DMS153 (cell line): ENCODE results near the gene SUPT6H.
A peak's percentile ranks its signal among the peaks of the same experiment; 100 is the strongest.

Experiments
- DNase-seq: peaks from one replicate; lab custom pipeline; 2025; lab: John Stamatoyannopoulos, UW

SUPT6H gene

DNA sequence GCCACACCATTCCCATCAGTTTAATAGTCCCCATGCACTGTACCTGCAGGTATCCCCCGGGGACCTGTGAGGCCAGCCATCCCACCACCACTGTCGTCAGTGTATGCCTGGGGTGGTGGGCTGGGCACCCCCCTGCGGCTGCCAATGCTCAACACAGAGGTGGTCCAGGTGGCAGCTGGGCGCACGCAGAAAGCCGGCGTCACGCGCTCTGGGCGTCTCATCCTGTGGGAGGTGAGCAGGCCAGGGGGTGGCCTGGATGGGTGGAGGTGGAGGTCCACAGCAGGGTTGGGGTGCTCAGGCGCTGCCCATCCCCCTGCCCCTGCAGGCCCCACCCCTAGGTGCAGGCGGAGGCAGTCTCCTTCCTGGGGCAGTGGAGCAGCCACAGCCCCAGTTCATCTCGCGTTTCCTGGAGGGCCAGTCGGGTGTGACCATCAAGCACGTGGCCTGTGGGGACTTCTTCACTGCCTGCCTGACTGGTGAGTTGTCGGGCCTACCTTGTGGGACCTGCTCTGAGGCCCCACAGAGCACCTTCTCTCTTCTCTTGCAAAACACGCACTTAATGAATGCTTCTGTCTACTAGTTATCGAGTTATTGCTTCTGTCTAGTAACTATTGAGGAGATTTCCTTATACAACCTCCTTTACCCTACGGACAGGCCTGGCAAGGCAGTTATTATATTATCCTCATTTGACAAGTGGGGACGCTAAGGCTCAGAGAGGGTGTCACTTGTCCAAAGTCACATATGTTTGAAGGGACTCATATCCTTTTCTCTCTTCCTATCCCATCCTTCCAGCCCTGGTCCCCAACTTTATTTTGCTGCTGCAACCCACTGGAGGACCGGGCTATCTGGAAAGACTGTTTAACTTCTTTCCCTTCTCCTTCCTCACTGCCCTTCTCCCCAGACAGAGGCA, 76.0 kb downstream of the SUPT6H start:
- DNase-seq = no peak

DNA sequence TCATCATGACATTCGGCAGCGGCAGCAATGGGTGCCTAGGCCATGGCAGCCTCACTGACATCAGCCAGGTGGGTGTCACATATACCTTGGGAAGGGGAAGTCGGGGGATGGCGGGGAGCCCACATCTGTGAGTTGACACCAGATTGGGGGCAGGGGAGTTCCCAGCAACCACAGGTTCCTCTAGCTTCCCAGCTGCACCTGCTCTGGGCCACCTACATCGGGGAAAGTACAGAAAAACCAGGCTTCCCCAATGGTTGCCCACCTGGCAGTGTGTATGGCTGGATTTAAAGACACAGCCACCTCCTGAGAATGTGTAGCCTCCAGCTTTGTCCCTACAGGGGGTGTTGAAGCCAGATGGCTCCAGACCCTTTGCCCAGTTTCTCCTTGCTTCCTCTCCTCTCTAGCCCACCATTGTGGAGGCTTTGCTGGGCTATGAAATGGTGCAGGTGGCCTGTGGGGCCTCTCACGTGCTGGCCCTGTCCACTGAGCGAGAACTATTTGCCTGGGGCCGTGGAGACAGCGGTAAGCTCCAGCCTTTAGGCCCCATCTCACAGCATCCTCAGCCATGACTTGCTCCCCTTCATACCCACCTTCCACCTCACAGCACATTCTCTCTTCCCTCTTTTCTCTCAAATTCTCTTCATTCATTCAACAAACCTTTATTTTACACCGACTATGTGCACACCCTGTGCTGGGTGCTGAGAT, 76.8 kb downstream of the SUPT6H start:
- DNase-seq = no peak

DNA sequence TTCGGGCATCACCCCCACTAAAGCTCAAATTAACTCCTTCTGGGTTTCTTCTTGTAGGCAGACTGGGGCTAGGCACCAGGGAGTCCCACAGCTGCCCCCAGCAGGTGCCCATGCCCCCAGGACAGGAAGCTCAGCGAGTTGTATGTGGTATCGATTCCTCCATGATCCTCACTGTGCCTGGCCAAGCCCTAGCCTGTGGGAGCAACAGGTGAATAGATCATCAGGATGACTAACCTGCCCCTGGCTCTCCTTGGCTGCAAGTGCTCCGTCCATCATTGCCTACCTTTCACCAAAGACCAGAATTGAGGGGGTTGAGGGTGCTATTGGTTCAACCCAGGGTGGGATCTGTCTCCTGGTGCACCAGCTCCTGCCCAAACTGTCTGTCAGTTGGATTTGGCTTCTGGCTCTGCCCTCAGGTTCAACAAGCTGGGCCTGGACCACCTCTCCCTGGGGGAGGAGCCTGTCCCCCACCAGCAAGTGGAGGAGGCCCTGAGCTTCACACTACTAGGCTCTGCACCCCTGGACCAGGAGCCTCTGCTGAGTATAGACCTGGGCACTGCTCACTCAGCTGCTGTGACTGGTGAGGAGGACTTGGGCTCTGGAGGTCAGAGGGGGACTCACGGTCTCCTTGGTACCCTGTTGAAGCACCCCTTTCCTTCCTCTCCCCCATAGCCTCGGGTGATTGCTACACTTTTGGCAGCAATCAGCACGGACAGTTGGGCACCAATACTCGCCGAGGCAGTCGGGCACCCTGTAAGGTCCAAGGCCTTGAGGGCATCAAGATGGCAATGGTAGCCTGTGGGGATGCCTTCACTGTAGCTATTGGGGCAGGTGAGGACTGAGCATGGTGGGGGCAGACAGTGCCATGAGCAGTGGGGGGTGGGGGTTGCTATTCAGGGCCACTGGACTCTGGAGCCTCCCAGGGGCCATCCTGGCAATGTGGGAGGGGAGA, 78.7 kb downstream of the SUPT6H start:
- no peak for DNase-seq

DNA sequence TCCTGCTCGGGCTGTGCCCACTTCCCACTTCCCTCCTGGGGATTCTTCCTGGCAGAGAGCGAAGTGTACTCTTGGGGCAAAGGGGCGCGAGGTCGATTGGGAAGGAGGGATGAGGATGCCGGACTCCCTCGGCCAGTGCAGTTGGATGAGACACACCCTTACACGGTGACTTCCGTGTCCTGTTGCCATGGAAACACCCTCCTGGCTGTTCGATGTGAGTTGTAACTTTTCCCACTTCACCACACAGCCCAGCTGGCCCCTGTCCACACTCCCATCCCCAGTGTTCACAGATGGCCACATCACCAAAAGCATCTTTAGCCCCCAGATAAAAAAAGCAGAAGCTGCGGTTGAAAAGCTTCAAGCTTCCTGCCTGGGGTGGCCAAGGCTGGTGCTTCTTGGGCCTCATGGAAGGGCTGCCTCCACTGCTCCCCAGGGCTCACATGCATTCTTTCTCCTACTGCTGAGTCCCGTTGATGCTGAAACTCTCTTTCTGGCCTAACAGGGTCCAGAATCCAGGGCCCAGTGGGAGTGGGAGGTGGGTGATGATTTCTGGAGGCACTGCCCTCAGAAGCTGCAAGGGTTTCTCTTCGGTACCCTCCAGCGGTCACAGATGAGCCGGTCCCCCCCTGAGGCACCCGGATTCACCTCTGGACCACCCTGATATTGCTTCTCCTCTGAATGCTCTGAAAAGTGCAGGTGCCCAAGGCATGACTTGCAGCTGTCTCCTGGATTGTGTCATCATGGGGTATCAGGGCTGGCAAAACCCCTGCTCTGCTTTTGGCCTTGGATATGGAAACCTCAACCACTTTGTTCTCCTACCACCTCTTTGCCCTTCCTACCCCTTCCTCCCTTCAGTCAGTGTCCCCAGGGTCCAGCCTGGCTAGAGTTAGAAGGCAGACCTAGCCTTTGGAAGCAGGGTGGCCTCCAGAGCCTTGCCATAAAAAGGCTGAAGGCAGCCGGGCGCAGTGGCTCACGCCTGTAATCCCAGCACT, 79.6 kb downstream of the SUPT6H start:
- no peak for DNase-seq

DNA sequence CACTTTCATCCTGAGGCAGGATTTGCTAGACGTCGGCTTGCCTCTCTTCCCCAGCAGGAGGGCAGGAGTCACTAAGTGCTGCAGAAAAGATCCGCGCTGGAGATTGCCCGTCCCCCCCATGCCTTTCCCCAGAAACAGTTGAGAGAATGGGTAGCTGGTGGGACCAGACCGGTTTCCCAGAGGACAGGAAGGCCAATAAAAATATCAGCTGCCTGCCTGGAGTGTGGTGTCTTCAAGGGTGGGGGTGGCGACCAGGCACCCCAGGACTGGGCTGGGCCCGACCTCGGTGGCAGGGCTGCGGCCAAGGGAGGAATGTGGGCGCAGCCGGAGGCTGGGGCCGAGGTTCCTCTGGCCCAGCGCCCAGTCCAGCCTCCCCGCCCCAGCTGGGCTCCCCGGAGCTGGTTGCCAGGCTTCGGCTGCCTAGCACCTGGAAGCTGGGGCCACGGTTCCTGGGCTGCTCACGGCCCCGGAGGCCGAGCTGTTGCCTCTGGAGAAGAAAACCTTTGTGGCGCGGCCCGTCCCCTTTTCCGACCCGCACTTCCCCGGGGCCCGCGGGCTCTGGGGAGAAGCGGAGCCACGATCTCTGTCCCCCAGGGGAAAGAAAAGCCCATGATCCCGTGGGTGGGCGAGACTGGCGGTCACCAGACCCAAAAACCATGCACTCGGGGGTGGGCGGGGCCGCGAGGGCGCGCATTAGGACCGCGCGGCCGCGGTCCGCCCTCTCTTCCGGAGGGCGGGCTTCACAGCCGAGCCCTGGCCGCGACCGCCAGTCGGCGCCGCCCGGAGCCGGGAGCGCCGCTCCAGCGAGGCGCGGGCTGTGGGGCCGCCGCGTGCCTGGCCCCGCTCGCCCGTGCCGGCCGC, 81.5 kb downstream of the SUPT6H start, which contains the start of gene TRAF4:
Gene TRAF4 (plus strand): TSS at position 769 of the 861 bp plus-strand sequence. CDS start 102 bp downstream, outside the sequence.
- peak; percentile 77 for DNase-seq

DNA sequence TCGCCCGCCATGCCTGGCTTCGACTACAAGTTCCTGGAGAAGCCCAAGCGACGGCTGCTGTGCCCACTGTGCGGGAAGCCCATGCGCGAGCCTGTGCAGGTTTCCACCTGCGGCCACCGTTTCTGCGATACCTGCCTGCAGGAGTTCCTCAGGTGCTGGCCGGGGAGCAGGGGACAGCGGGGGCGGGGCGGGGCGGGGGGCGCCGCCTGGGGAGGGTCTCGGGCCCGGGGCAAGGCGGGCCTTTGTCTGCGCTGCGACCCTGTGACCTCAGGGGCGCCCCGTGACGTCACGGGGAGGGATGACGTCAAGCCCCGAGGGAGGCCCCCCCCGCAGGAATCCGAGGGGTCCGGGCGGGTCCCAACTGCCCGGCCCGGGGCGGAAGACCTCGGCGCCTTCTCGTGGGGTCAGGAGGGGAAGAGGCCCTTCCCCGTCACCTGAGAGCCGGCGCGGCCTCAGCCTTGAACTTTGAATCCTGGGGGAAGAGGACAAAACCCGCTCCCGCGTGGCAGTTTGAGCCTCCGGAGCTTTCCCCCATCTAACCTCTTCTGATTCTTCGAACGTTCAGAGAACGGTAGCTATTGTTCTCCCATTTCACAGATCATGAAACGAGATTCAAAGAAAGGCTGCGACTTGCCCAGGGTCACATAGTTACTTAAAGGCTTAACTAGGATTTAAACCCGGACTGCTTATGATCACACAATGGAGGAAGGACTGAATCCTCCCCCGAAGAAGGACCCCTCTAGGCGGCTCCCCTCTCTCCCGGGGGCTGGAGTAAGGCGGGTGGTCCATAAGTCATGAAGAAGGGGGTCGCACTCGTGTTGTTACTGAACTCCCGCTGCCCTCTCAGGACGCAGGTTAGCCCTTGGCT, 82.3 kb downstream of the SUPT6H start:
- no peak for DNase-seq

DNA sequence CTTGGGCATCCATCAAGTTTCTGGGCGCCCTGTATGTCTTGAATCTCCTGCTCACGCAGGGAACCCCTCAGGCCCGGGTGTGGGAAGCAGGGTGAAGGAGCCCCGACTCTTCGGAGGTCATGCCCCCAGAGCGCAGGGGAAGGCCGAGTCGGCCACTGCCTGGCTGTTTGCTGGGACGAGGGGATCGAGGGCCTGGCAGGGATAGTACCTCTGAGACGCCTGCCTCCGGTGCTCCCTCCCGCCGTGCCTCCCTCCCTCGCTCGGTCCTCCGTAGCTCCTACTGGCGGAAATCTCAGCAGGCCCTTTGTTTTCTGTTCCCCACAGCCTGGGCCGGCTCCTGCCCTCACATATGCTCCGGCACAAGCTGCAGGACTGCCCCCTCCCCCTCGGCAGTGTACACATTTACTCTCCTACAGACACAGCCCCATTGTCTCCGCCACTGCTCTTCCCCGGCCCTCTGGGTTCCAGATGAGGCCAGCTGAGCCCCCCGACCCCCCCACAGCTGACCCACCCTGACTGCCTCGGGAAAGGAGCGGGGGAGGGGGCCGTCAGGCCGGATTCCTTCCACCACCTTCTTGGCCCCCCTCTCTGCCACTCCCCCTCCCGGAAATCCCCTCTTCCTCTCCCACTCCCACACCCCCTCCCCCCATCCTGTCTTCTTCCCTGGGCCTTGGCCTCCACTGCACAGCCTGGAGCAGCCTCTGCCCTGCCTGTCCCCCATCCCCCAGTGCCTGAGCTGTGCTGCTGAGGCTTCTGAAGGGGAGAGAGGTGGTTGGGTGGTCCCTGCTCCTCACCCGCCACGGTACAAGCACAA, 83.2 kb downstream of the SUPT6H start:
- peak; percentile 58 for DNase-seq

DNA sequence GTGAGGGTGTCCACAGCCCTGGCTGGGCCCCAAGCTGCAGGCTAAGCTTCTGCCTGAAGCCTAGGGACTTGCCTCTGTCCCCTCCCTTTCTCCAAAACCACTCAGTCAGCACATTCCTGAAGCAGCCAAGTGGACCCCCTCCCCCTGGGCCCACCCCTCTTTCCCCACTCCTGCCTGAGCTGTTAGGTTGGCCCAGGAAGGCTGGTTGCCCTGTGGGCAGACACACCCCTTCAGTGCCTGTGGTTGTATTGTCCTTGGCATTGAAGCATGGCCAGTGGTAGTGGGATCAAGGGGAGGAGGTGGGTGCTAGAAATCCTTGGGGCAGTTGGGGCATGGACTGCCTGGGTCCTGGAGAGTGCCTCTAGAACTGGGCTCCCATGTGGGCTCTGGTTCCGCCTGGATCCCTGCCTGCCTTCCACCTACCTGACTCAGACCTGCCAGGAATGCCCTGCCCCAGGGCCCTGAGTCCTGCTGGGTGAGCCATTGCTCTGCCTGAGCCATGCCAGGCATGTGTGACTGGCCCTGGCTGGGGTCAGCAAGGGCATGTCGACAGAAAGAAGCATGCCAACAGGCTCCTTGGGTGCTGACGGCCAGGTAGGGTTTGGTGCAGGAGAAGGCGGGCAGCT, 83.9 kb downstream of the SUPT6H start:
- DNase-seq = no peak

DNA sequence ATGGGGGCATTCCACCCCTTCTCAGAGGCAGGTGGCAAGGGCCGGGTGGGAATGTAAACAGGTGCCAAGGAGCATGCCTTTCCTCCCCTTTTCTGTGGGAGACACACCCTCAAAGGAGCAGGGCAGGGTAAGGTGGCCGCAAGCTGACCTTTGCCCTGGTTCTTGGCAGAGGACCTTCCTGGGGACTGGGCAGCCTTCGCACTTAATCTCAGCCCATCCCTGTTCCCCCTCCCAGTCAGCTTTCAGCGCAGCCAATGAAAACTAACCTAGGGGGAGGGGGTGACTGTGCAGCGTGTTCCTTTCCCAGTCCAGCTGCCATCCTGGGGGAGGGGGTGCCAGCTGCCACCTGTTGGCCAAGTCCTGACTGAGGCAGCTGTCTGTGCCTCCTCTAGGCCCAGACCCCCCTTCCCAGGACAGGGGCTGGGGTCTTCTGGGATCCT, 84.6 kb downstream of the SUPT6H start:
- DNase-seq = no peak

DNA sequence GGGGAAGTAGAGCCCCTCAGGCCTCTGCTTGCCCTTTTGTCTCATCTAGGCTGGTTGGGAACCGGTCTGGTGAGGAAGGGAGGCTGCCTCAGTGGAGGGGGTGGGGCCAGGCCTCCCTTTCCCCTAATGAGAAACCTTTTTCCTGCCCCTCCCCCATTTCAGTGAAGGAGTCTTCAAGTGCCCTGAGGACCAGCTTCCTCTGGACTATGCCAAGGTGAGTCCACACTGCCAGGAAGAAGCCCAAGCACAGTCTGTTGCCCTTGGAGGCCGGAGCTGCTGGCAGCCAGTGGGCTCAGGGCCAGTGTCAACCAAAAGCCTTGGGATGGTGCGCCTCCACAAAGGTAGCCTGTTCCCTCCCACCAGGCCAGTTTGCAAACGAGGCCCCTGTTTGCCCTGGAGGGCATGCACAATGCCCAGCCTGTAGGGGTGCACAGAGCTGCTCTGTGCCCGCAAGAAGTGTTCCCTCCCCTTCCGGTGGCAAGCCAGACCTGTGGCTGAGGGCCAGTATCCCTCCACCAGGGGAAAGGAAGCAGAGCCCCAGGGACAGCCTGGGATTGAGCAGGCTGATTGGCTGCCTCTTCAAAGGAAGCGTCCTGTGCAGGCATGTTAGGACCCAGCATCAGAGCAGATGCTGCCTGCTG, 85.2 kb downstream of the SUPT6H start:
- no peak for DNase-seq

DNA sequence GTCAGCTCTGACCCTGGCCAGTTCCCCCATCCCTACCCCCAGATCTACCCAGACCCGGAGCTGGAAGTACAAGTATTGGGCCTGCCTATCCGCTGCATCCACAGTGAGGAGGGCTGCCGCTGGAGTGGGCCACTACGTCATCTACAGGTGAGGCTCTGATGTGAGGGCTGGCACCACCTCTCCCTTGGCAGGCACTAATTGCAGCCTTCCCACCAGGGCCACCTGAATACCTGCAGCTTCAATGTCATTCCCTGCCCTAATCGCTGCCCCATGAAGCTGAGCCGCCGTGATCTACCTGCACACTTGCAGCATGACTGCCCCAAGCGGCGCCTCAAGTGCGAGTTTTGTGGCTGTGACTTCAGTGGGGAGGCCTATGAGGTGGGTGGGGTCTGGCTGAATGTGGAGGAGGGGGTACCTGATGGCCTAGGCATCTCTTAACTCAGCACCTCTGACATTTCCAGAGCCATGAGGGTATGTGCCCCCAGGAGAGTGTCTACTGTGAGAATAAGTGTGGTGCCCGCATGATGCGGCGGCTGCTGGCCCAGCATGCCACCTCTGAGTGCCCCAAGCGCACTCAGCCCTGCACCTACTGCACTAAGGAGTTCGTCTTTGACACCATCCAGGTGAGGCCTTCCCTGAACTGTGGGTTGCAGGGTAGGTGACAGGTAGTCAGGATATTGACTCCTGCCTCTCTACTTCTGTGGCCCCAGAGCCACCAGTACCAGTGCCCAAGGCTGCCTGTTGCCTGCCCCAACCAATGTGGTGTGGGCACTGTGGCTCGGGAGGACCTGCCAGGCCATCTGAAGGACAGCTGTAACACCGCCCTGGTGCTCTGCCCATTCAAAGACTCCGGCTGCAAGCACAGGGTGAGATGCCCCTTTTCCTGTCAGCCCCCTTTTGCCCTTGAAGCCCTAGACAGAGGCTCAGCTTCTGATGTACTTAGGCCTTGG, 86.1 kb downstream of the SUPT6H start:
- no peak for DNase-seq

DNA sequence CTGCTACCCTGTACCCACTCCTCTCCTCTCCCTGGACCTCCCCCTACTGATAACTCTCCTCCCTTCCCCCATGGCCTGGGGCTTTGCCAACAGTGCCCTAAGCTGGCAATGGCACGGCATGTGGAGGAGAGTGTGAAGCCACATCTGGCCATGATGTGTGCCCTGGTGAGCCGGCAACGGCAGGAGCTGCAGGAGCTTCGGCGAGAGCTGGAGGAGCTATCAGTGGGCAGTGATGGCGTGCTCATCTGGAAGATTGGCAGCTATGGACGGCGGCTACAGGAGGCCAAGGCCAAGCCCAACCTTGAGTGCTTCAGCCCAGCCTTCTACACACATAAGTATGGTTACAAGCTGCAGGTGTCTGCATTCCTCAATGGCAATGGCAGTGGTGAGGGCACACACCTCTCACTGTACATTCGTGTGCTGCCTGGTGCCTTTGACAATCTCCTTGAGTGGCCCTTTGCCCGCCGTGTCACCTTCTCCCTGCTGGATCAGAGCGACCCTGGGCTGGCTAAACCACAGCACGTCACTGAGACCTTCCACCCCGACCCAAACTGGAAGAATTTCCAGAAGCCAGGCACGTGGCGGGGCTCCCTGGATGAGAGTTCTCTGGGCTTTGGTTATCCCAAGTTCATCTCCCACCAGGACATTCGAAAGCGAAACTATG, 87.0 kb downstream of the SUPT6H start:
- no peak for DNase-seq

DNA sequence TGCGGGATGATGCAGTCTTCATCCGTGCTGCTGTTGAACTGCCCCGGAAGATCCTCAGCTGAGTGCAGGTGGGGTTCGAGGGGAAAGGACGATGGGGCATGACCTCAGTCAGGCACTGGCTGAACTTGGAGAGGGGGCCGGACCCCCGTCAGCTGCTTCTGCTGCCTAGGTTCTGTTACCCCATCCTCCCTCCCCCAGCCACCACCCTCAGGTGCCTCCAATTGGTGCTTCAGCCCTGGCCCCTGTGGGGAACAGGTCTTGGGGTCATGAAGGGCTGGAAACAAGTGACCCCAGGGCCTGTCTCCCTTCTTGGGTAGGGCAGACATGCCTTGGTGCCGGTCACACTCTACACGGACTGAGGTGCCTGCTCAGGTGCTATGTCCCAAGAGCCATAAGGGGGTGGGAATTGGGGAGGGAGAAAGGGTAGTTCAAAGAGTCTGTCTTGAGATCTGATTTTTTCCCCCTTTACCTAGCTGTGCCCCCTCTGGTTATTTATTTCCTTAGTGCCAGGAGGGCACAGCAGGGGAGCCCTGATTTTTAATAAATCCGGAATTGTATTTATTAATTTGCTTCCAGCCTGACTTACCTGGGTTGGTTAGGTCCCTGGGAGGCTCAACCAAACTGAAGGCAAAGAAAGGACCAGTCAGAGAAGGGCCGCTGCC, 87.6 kb downstream of the SUPT6H start:
- DNase-seq = no peak

DNA sequence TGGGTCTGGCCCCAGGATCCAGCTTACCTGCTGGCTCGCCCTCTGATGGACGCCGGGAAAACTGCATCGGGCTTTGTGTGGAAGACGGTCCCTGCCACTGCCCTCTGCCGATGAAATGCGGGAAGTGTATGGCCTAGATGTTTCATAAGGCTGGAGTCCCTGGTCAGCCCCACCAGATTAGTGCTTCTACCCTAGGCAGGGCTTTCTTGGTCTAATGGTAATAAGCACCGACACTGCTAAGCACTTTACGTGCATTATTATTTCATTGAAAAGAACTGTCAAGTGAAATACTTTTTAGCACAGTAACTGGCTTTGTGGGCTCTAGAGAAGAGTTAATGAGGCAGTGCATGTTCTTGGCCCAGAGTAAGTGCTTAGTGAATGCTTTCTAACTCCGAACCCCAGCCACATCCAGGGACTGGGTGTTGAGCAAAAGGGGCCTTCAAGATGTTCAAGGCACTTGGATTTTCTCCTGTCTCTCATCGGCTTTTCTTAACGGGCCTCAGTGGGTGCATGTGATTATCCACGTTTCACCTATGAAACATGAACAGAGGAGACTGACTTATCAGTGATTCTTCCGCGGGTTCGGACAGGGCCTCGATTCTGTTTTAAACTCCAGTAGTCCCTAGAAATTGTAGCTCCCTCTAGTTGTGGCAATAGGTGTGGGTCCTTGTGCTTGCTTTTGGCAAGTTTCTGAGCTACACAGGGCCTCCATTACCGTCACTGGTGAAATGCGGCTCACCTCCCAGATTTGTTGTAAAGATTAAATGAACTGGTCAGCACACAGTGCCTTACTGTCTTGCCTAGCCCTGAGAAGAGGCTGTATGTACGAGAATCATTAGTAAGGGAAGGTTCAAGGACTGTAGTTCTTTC, 88.4 kb downstream of the SUPT6H start:
- peak; percentile 87 for DNase-seq
